Lower leg skin (tissue), 4 donors: ENCODE measurements around the gene WSCD2. TPM values are rescaled to one million over a fixed set of nuclear protein-coding genes. Genes with fewer than 3 reads are reported as not detected.

Source experiments
- DNase-seq, 2 donors: peaks; one replicate each; pipeline ENCODE4 v3.0.0-alpha.2; 2019; ENCODE audit warnings: low spot score in 2 of 2
- H3K4me3 ChIP-seq: fragments of 200-600 bp; sonication (generic); 2 replicates; pipeline ENCODE4 v1.5.1; 2017; ENCODE audit warnings: mild to moderate bottlenecking, low read depth; ENCODE audit not compliant: poor library complexity, severe bottlenecking
- CTCF ChIP-seq, 3 donors: fragments of 450-650 bp; IDR thresholded peaks; one replicate each; pipeline ENCODE4 v1.5.1; 2016; ENCODE audit warnings: antibody characterized with exemption in 3 of 3, mild to moderate bottlenecking in 3 of 3, moderate library complexity in 2 of 3
- POLR2A ChIP-seq, 2 donors: fragments of 450-650 bp; IDR thresholded peaks; one replicate each; pipeline ENCODE4 v1.6.1; 2016 to 2017; ENCODE audit warnings: antibody characterized with exemption in 2 of 2, mild to moderate bottlenecking in 1 of 2, moderate library complexity in 1 of 2
- WGBS, 2 donors: methylation state at CpG; one replicate each; pipeline ENCODE4 v1.1.5; 2018; 5-methylcytosine and 5-hydroxymethylcytosine counted together
- intact Hi-C: fragments of 100-400 bp; cut with DNase I; formaldehyde crosslinking; loops from one replicate; pipeline ENCODE4 v1.15.0; 2023; ENCODE audit warnings: low total_unique reads
- total RNA-seq, 4 donors: library from RNA; depleted of rRNA; stranded (reverse); fragments of >200 nt; gene quantifications; one replicate each; pipeline ENCODE4 v1.1.0, GENCODE V29; 2016

WSCD2 gene
- total RNA-seq, 4 donors from 2014 or later = 0.15 to 0.63 (median 0.47) TPM

GRCh38 chr12:108125073-108125472 lies 4.0 kb upstream of the WSCD2 start:
- DNase-seq = no peak
- WGBS, 2 donors = 64 to 65% methylated on average over 4 of the region's 4 CpGs
- H3K4me3 ChIP-seq = no peak overlapping the region
- TF ChIP-seq POLR2A (IDR thresholded peaks at IDR 0.05) (no peak), CTCF (IDR thresholded peaks at IDR 0.05) (no peak)
- intact Hi-C loops = no loop called here

DNA sequence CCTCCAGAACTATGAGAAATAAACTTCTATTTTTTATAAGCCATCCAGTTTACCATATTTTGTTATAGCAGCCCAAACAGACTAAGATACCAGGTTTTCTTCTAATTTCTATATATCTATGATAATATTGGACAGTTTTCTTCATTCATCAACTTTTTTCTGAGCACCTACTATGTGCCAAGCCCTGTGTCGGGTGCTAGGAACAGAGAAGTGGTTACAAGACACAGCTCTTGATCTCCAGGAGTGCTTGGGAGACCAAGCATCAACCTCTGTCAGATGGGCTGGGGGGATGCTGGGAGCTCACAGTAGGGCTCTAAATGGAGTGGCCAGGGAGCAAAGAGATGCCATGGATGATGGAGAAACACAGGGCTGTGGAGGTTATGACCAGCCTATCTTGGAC lies 2.9 kb upstream of the WSCD2 start:
- TF ChIP-seq POLR2A (IDR thresholded peaks at IDR 0.05) (no peak), CTCF (IDR thresholded peaks at IDR 0.05) (no peak)
- no peak for DNase-seq
- H3K4me3 ChIP-seq = no peak overlapping the region
- intact Hi-C loops = no loop called here
- WGBS, 2 donors = 90 to 91% methylated on average over 1 of the region's 1 CpG

GRCh38 chr12:108126990-108127501 lies 2.0 kb upstream of the WSCD2 start:
- no peak for TF ChIP-seq POLR2A (IDR thresholded peaks at IDR 0.05)
- TF ChIP-seq CTCF (IDR thresholded peaks at IDR 0.05) = no peak
- intact Hi-C loops = no loop called here
- DNase-seq = no peak
- H3K4me3 ChIP-seq = no peak overlapping the region
- WGBS, 2 donors = 32 to 50% methylated on average over 10 of the region's 10 CpGs

- no peak overlapping the region for H3K4me3 ChIP-seq
- 34 to 52% methylated on average over 3 of the region's 3 CpGs for WGBS, 2 donors
- intact Hi-C loops = no loop called here
- no peak for DNase-seq
- TF ChIP-seq POLR2A (IDR thresholded peaks at IDR 0.05) (no peak), CTCF (IDR thresholded peaks at IDR 0.05) (no peak)
Measured at GRCh38 chr12:108127654-108128053, 1.4 kb upstream of the WSCD2 start.

GRCh38 chr12:108128221-108129016 lies 669 bp upstream of the WSCD2 start:
- 70 to 74% methylated on average over 10 of the region's 10 CpGs for WGBS, 2 donors
- no peak for TF ChIP-seq POLR2A (IDR thresholded peaks at IDR 0.05)
- TF ChIP-seq CTCF (IDR thresholded peaks at IDR 0.05) = no peak
- H3K4me3 ChIP-seq = no peak overlapping the region
- intact Hi-C loops = no loop called here
- no peak for DNase-seq
